ENCODE data around the gene CFAP47.

DNA sequence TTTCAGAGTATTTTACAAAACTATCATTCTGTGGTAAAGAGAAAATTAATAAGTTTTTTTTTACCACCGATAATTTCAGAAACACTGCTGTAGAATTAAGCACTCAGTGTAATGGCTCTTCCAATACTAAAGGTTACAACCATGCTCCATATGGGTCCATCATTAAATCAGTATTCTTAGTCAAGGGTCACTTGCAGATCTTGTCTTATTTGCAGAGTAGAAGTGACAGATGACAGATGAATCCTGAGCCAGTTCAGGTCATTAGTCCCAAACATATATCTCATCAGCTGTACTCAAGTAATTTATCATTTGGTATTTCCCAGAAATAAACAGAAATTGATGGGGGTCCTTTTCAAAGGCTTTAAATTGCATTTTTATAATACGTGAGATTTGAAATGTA lies 182.9 kb downstream of the CFAP47 start:
- no peak for TF ChIP-seq EZH2phosphoT487 (IDR thresholded peaks at IDR 0.05; ENCODE audit: borderline replicate concordance, low read depth, low read length)
- TF ChIP-seq, protein P1, sequence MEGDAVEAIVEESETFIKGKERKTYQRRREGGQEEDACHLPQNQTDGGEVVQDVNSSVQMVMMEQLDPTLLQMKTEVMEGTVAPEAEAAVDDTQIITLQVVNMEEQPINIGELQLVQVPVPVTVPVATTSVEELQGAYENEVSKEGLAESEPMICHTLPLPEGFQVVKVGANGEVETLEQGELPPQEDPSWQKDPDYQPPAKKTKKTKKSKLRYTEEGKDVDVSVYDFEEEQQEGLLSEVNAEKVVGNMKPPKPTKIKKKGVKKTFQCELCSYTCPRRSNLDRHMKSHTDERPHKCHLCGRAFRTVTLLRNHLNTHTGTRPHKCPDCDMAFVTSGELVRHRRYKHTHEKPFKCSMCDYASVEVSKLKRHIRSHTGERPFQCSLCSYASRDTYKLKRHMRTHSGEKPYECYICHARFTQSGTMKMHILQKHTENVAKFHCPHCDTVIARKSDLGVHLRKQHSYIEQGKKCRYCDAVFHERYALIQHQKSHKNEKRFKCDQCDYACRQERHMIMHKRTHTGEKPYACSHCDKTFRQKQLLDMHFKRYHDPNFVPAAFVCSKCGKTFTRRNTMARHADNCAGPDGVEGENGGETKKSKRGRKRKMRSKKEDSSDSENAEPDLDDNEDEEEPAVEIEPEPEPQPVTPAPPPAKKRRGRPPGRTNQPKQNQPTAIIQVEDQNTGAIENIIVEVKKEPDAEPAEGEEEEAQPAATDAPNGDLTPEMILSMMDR (conservative IDR thresholded peaks at IDR 0.05; ENCODE audit: low read length): no peak

All from OCI-LY7 (cell line).